Adipocyte (in vitro differentiated cells): Measurements from ENCODE around the gene ANO9.

Source experiments
- DNase-seq: peaks from one replicate; pipeline ENCODE4 v3.0.0-alpha.2; 2015; ENCODE audit warnings: low read depth
- H3K27me3 ChIP-seq: replicated peaks from 2 replicates; pipeline ENCODE4 v1.7.0; 2013; ENCODE audit warnings: mild to moderate bottlenecking, low read length, moderate library complexity; ENCODE audit not compliant: control insufficient read depth, insufficient read depth
- H3K36me3 ChIP-seq: 2 replicates; pipeline ENCODE4 v1.7.0; 2013; ENCODE audit warnings: low read length, mild to moderate bottlenecking, moderate library complexity; ENCODE audit not compliant: control insufficient read depth, insufficient read depth, severe bottlenecking
- H3K4me1 ChIP-seq: 2 replicates; pipeline ENCODE4 v1.7.0; 2013; ENCODE audit warnings: mild to moderate bottlenecking, low read length, moderate library complexity; ENCODE audit not compliant: control insufficient read depth, insufficient read depth
- H3K4me3 ChIP-seq: 2 replicates; pipeline ENCODE4 v1.7.0; 2013; ENCODE audit warnings: mild to moderate bottlenecking, low read length, moderate library complexity
- H3K9ac ChIP-seq: 2 replicates; pipeline ENCODE4 v1.7.0; 2013; ENCODE audit warnings: mild to moderate bottlenecking, low read length, moderate library complexity
- H3K9me3 ChIP-seq: 2 replicates; pipeline ENCODE4 v1.7.0; 2013; ENCODE audit warnings: mild to moderate bottlenecking, low read length, moderate library complexity; ENCODE audit not compliant: control insufficient read depth

The ANO9 gene, protein sequence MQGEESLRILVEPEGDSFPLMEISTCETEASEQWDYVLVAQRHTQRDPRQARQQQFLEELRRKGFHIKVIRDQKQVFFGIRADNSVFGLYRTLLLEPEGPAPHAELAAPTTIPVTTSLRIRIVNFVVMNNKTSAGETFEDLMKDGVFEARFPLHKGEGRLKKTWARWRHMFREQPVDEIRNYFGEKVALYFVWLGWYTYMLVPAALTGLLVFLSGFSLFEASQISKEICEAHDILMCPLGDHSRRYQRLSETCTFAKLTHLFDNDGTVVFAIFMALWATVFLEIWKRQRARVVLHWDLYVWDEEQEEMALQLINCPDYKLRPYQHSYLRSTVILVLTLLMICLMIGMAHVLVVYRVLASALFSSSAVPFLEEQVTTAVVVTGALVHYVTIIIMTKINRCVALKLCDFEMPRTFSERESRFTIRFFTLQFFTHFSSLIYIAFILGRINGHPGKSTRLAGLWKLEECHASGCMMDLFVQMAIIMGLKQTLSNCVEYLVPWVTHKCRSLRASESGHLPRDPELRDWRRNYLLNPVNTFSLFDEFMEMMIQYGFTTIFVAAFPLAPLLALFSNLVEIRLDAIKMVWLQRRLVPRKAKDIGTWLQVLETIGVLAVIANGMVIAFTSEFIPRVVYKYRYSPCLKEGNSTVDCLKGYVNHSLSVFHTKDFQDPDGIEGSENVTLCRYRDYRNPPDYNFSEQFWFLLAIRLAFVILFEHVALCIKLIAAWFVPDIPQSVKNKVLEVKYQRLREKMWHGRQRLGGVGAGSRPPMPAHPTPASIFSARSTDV

DNA sequence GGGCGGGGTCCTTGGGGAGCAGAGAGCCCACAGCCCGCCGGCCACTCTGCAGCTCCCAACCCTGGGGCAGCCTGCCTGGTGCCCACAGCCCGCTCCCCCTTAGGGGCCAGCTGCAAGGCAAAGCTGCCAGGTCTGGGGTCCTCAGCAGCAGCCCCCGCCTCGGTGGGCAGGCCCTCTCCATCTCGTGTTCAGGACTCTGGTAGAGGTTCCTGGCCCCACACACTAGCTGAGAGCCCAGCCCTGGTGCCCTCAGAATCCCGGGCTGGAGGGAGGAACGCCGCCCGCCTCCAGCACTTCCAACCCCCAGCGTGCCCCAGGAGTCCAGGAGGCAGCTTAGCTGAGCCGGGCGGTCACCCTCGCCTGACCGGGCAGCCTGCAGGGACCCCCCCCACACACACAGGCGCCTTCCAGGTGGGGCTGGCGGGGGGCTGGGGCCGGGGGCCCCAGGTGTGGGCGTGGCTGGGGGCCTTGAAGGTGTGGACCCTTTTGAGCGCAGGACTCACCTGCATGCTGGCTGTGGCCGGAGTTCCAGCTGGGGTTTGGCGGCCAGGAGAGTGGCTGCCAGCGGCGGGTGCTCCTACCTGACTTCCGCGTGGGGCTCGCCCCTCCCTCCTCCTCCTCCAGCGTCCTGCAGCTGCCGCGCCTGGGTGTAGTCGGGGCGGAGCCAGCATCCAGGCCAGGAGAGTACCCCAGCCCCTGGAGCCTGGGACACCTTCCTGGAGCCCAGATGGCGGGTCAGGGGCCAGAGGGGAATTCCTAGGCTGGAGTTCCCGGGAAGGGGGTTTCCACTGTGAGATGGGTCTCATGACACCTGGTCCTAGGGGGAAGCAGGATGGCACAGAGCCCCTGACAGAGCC is at the start of gene ANO9:
Gene ANO9 (minus strand): TSS at position 594 of the 857 bp plus-strand sequence. CDS start 85 bp downstream, at position 509.
- DNase-seq: no peak
- H3K4me1 ChIP-seq: peaks cover 12% of the 10 kb centered on the region
- H3K9ac ChIP-seq: no peak within 1 kb of the TSS
- H3K9me3 ChIP-seq: no peaks in the 10 kb centered on the region
- H3K36me3 ChIP-seq: no peaks in the 10 kb centered on the region
- H3K27me3 ChIP-seq: peaks cover 41% of the 10 kb centered on the region
- H3K4me3 ChIP-seq: no peak within 1 kb of the TSS

GRCh38 chr11:491358-491757 is 49.5 kb upstream of the ANO9 start:
- no peak for DNase-seq
- Histone ChIP-seq H3K9ac (no peak overlapping the region), H3K9me3 (no peaks in the 10 kb centered on the region), H3K4me1 (no peaks in the 10 kb centered on the region), H3K27me3 (no peaks in the 10 kb centered on the region), H3K4me3 (no peak overlapping the region), H3K36me3 (peaks cover 28% of the 10 kb centered on the region)

DNA sequence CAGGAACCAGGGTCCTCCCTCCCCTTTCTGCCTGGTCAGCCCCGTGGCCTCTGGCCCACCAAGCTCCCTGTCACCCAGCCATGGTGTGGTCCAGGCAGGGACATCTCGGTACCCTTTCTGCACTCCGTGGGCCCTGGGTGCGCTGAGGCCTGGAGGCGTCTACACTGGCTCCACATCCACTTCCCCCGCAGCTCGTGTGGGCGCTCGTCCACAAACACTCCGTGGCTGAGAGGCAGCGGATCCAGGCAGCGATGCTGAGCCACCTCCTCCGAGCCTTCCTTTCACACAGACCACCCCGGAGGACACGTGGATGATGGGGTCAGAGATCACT is 49.1 kb upstream of the ANO9 start:
- no peak for DNase-seq
- Histone ChIP-seq H3K27me3 (no peaks in the 10 kb centered on the region), H3K4me1 (no peaks in the 10 kb centered on the region), H3K36me3 (peaks cover 26% of the 10 kb centered on the region), H3K9me3 (no peaks in the 10 kb centered on the region), H3K4me3 (no peak overlapping the region), H3K9ac (no peak overlapping the region)

DNA sequence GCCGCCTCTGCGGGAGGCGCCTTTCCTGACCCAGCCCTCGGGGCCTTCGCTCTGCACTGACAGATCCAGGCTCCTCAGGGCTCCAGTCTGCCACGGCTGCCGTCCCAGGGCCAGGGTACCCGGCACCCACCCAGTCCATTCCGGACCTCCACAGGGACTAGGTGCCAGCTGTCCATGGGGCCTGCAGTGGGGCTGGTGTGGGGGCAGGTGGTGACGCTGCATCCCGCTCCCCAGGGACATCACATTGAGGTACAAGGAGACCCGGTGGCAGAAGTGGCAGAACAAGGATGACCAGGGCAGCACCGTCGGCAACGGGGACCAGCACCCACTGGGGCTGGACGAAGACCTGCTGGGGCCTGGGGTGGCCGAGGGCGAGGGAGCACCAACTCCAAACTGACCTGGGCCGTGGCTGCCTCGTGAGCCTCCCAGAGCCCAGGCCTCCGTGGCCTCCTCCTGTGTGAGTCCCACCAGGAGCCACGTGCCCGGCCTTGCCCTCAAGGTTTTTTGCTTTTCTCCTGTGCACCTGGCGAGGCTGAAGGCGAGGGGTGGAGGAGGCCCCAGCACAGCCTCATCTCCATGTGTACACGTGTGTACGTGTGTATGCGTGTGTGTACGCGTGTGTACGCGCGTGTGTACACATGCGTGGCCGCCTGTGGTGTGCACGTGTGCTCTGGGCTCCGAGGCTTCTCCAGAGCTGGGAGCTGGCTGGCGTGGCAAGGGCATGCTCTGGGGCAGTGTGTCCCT is 48.5 kb upstream of the ANO9 start:
- H3K4me1 ChIP-seq: no peaks in the 10 kb centered on the region
- no peak overlapping the region for H3K9ac ChIP-seq
- H3K9me3 ChIP-seq: no peaks in the 10 kb centered on the region
- H3K27me3 ChIP-seq: no peaks in the 10 kb centered on the region
- no peak for DNase-seq
- no peak overlapping the region for H3K4me3 ChIP-seq
- peaks cover 21% of the 10 kb centered on the region for H3K36me3 ChIP-seq

DNA sequence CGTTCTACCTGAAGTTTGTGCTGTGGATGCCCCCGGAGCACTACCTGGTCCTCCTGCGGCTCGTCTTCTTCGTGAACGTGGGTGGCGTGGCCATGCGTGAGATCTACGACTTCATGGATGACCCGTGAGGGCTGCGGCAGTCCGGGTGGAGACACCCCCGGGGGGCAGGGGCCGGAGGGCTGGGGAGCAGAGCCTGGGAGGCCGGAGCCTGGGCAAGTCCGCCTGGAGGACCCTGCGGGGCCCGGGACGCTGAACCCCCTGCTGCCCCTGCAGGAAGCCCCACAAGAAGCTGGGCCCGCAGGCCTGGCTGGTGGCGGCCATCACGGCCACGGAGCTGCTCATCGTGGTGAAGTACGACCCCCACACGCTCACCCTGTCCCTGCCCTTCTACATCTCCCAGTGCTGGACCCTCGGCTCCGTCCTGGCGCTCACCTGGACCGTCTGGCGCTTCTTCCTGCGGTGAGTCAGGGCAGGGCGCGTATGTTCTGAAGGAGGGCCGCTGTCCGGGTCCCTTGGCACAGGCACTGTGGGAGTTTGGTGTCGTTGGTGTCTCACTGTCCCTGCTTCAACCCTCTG is 47.9 kb upstream of the ANO9 start:
- Histone ChIP-seq H3K9ac (no peak overlapping the region), H3K4me3 (no peak overlapping the region), H3K36me3 (peaks cover 16% of the 10 kb centered on the region), H3K27me3 (no peaks in the 10 kb centered on the region), H3K4me1 (no peaks in the 10 kb centered on the region), H3K9me3 (no peaks in the 10 kb centered on the region)
- no peak for DNase-seq

GRCh38 chr11:488992-489391 is 47.2 kb upstream of the ANO9 start:
- Histone ChIP-seq H3K9ac (no peak overlapping the region), H3K4me3 (no peak overlapping the region), H3K9me3 (no peaks in the 10 kb centered on the region), H3K4me1 (no peaks in the 10 kb centered on the region), H3K36me3 (peaks cover 10% of the 10 kb centered on the region), H3K27me3 (no peaks in the 10 kb centered on the region)
- DNase-seq: no peak

- H3K9ac ChIP-seq: no peak overlapping the region
- no peaks in the 10 kb centered on the region for H3K4me1 ChIP-seq
- H3K36me3 ChIP-seq: peaks cover 7% of the 10 kb centered on the region
- no peaks in the 10 kb centered on the region for H3K9me3 ChIP-seq
- no peak overlapping the region for H3K4me3 ChIP-seq
- H3K27me3 ChIP-seq: no peaks in the 10 kb centered on the region
- DNase-seq: no peak
These were observed 46.8 kb upstream of the ANO9 start for GRCh38 chr11:488579-488978.

- peaks cover 5% of the 10 kb centered on the region for H3K36me3 ChIP-seq
- H3K9ac ChIP-seq: no peak overlapping the region
- H3K4me1 ChIP-seq: no peaks in the 10 kb centered on the region
- H3K9me3 ChIP-seq: no peaks in the 10 kb centered on the region
- no peaks in the 10 kb centered on the region for H3K27me3 ChIP-seq
- no peak for DNase-seq
- H3K4me3 ChIP-seq: no peak overlapping the region
These were observed 46.3 kb upstream of the ANO9 start for GRCh38 chr11:488062-488461.

- H3K4me1 ChIP-seq: no peaks in the 10 kb centered on the region
- no peaks in the 10 kb centered on the region for H3K27me3 ChIP-seq
- DNase-seq: no peak
- H3K4me3 ChIP-seq: no peak overlapping the region
- H3K9me3 ChIP-seq: no peaks in the 10 kb centered on the region
- no peak overlapping the region for H3K9ac ChIP-seq
- peaks cover 5% of the 10 kb centered on the region for H3K36me3 ChIP-seq
These were observed 45.8 kb upstream of the ANO9 start for GRCh38 chr11:487571-488021.

DNA sequence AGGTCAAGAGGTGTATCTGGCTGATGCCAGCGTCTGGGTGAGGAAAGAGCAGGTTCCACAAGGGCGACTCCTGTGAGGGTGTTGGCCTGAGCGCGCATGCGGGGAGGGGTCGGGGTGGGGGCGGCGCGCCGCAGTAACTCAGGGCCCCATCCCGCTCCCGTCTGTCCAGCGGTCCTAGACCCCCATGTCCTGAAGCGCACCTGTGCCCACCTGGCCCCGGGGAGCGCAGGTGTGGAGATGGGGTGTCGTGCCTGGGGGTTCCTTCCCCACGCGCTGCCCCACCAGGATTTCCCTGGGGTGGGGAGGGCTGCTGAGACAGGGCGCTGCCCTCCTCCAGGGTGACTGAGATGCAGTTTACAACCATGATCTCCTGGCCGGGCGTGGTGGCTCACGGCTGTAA is 44.4 kb upstream of the ANO9 start:
- no peak for DNase-seq
- H3K36me3 ChIP-seq: peaks cover 5% of the 10 kb centered on the region
- no peak overlapping the region for H3K9ac ChIP-seq
- H3K9me3 ChIP-seq: no peaks in the 10 kb centered on the region
- H3K4me1 ChIP-seq: no peaks in the 10 kb centered on the region
- no peaks in the 10 kb centered on the region for H3K27me3 ChIP-seq
- no peak overlapping the region for H3K4me3 ChIP-seq
